Stimulated activated CD8-positive, alpha-beta memory T cell treated with anti-CD3 and anti-CD28 coated beads, Interleukin-4, amount 100 ng/mL, for 4 hours (primary cell): ENCODE measurements around the gene C10orf71.

Experiments used
- DNase-seq, 2 donors: peaks; one replicate each; pipeline ENCODE4 v3.0.0-alpha.2; 2020; ENCODE audit warnings: low read depth in 2 of 2, low spot score in 1 of 2

The C10orf71 gene

GRCh38 chr10:49298983-49299815, at the start of gene C10orf71:
C10orf71 (plus strand) TSS chr10:49299170; CDS start chr10:49322546, 23,376 bp downstream.
- no peak for DNase-seq

- DNase-seq: no peak
Measured at GRCh38 chr10:49252313-49253034, 46.5 kb upstream of the C10orf71 start.

GRCh38 chr10:49253340-49253906, 45.5 kb upstream of the C10orf71 start:
- no peak for DNase-seq

- DNase-seq: no peak
Measured at GRCh38 chr10:49254150-49254549, 44.8 kb upstream of the C10orf71 start.

- peak in 1 of 2 donors; percentile 27 for DNase-seq
Measured at GRCh38 chr10:49254556-49255318, 44.2 kb upstream of the C10orf71 start.

GRCh38 chr10:49255883-49256282, 43.1 kb upstream of the C10orf71 start:
- no peak for DNase-seq

- DNase-seq: no peak
Measured at GRCh38 chr10:49257154-49257553, 41.8 kb upstream of the C10orf71 start.

GRCh38 chr10:49257626-49258349, 41.2 kb upstream of the C10orf71 start:
- DNase-seq: no peak

GRCh38 chr10:49258350-49258683, 40.7 kb upstream of the C10orf71 start:
- no peak for DNase-seq

GRCh38 chr10:49260644-49261296, 38.2 kb upstream of the C10orf71 start:
- no peak for DNase-seq

- DNase-seq: no peak
Measured at GRCh38 chr10:49263591-49263990, 35.4 kb upstream of the C10orf71 start.

GRCh38 chr10:49264177-49264677, 34.7 kb upstream of the C10orf71 start:
- no peak for DNase-seq

GRCh38 chr10:49265885-49266284, 33.1 kb upstream of the C10orf71 start:
- no peak for DNase-seq

GRCh38 chr10:49268185-49268584, 30.8 kb upstream of the C10orf71 start:
- DNase-seq: no peak

- no peak for DNase-seq
Measured at GRCh38 chr10:49269523-49269922, 29.4 kb upstream of the C10orf71 start.

- no peak for DNase-seq
Measured at GRCh38 chr10:49270565-49270964, 28.4 kb upstream of the C10orf71 start.

- DNase-seq: no peak
Measured at GRCh38 chr10:49271346-49271745, 27.6 kb upstream of the C10orf71 start.

GRCh38 chr10:49272251-49273081, 26.5 kb upstream of the C10orf71 start:
- no peak for DNase-seq

- DNase-seq: no peak
Measured at GRCh38 chr10:49273082-49273465, 25.9 kb upstream of the C10orf71 start.
